GM12874 (cell line): Measurements from ENCODE around the gene CCL11.

Source experiments
- TF ChIP-seq, protein P1 (sequence below): IDR thresholded peaks from 2 replicates; pipeline ENCODE4 v1.5.1; 2011; ENCODE audit warnings: low read depth, mild to moderate bottlenecking, control low read depth, low read length, moderate library complexity; ENCODE audit not compliant: insufficient read depth

Gene CCL11

DNA sequence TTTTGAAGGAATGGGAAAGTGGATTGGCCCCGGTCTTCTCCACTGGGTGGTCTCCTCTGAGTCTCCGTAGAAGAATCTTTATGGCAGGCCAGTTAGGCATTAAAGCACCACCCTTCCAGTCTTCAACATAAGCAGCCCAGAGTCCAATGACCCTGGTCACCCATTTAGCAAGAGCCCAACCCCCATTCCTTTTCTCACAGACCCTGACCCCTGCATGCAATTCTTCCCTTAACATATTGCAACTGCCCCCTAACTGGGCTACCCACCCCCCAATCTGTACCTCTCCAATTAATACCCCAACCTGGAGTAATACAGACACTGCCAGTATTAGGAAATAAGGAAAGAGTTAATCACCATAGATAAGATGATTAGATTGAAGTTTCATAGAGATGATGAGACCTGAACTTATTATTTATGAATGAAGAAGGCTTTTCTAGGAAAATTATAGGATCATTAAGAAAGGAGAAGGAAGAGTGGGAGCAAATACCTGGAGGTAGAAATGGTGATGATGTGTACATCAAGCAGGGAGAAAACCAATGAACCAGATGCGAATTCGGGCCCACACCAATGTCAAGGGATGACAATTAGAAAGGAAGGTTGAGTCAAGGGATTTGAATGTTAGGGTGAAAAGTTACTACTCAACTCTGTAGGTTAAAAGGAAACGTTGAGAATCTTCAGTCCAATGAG lies 28.1 kb upstream of the CCL11 start:
- TF ChIP-seq, protein P1, sequence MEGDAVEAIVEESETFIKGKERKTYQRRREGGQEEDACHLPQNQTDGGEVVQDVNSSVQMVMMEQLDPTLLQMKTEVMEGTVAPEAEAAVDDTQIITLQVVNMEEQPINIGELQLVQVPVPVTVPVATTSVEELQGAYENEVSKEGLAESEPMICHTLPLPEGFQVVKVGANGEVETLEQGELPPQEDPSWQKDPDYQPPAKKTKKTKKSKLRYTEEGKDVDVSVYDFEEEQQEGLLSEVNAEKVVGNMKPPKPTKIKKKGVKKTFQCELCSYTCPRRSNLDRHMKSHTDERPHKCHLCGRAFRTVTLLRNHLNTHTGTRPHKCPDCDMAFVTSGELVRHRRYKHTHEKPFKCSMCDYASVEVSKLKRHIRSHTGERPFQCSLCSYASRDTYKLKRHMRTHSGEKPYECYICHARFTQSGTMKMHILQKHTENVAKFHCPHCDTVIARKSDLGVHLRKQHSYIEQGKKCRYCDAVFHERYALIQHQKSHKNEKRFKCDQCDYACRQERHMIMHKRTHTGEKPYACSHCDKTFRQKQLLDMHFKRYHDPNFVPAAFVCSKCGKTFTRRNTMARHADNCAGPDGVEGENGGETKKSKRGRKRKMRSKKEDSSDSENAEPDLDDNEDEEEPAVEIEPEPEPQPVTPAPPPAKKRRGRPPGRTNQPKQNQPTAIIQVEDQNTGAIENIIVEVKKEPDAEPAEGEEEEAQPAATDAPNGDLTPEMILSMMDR = no peak

DNA sequence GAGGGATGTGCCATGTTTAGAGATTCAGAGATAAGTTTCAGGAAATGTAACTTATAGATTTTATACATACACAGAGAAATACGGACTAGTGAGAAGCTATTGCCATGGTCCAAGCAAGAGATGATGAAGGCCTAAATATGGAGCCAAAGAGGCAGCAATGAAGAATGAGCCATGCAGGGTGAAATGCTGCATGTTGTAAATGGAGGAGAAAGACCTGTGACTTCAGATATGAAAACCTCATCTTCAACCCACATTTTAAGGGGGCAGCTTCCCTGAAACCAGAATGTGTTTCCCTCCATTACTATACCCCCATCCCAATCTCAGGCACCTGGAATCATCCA lies 27.6 kb upstream of the CCL11 start:
- TF ChIP-seq, protein P1 = no peak

DNA sequence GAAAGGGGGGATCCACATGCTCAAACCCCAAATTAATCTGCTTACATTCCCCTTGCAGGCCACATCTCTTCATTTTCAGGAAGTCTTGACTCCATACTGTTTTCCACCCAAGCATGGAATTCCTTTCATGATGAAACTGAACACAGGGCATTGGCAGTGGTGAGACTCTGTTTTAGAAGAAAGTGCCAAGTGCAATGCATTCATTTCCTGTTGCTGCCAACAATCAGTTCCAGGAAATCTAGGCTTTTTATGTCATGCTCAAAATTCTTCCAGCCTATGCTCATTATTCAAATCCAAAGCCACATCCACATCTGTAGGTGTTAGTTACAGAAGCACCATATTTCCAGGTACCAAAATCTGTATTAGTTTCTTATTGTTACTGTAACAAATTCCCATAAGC lies 26.4 kb upstream of the CCL11 start:
- TF ChIP-seq, protein P1 = no peak

DNA sequence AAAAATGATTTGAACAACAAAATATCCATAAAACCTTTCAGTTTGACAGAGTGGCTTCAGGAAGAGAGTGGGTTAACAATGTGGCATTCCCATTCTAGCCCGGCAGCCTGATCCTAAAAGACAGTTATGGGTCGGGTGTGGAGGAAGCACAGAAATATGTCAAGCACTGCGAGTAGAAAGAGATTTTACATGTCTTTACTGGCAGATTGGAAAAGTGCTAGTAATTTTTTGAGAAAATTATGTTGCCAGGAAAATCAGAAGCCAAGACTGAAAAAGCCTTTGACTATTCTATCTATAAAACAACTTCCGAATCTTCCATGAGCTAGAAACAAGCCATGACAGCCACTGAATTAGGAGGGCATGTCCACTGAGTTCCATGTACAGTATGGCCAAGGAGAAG lies 24.7 kb upstream of the CCL11 start:
- TF ChIP-seq, protein P1 = no peak

DNA sequence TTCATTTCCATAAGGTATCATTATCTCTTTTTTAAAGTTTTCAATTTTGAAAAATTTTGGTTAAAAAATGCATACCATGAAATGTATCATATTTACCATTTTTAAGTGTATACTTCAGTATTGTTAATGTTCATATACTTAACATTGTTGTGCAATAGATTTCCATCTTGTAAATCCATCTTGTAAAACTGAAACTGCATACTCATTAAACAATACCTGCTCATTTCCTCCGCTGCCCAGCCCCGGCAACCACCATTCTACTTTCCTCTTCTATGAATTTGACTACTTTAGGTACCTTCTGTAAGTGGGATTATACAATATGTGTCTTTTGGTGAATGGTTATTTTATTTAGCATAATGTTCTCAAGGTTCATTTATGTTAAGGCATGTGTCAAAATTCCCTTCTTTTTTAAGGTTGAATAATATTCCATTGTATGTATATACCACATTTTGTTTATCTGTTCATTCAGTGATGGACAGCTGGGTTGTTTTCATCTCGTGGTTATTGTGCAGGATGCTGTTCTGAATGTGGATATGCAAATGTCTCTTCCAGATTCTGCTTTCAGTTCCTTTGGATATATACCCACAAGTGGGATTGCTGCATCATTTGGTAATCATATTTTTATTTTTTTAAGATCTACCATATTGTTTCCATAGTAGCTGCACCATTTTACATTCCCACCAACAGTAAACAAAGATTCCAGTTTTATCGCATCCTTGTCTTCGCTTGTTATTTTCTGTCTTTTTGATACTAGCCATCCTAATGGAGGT lies 23.8 kb upstream of the CCL11 start:
- TF ChIP-seq, protein P1 = no peak

DNA sequence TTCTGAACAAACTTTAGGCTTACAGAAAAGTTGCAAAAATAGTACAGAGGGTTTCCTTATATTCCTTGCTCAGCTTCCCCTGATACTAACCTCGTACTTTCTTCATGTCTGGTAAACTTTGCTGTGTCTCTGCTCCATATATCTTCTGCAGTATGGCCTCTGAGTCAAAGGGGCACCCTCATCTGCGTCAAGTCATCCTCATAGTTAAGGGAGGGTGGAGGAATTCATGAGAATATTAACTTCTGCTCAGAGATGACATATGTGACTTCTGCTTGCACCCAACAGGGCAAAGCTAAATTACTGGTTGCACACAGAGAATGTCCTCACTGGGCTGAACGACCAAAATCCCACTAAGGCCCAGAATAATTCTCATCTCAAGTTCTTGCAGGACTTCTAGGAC lies 19.8 kb upstream of the CCL11 start:
- TF ChIP-seq, protein P1 = no peak

DNA sequence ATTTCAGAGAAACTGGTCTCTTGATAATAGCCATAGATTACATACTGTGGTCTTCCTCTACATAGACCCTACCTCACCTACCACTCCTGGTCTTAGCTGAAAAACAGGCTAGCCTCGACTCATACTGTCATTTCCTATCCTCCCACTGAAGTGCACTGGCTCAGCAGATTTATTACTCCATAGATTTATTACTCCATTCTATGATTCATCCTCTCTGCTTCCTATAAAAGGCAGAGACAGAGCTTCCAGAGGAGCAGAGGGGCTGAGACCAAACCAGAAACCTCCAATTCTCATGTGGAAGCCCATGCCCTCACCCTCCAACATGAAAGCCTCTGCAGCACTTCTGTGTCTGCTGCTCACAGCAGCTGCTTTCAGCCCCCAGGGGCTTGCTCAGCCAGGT lies 15.6 kb upstream of the CCL11 start, which contains the start of gene CCL7:
CCL7 (plus strand) TSS at position 253 of the 400 bp plus-strand sequence; CDS start at position 323, 70 bp downstream.
- TF ChIP-seq, protein P1 = no peak
